Spleen (tissue), 11 donors: Measurements from ENCODE around the gene USH1G. TPM values are rescaled to one million over a fixed set of nuclear protein-coding genes. Genes with fewer than 3 reads are reported as not detected.
"Not testable (repeated sequence)": the region's sequence is repeated elsewhere in the genome, so short reads cannot be mapped to it uniquely, and the experiment has no call there.

Experiments
- DNase-seq: peaks from one replicate; pipeline ENCODE4 v3.0.0-alpha.2; 2020
- H3K27ac ChIP-seq, 8 donors: fragments of 200-600 bp; sonication (generic) in 7 of 8; 1 replicate in 4 of 8; 2 replicates in 4 of 8; pipeline versions ENCODE4 v1.5.0 to v1.8.0; 2016 to 2021; ENCODE audit warnings: inconsistent platforms in 4 of 8, mild to moderate bottlenecking in 4 of 8, moderate library complexity in 1 of 8
- H3K27me3 ChIP-seq, 7 donors: fragments of 200-600 bp; sonication (generic) in 6 of 7; replicated peaks in 1 of 7; 1 replicate in 4 of 7; 2 replicates in 3 of 7; pipeline versions ENCODE4 v1.5.0 to v1.8.0; 2016 to 2021; ENCODE audit warnings: inconsistent platforms in 3 of 7, mild to moderate bottlenecking in 1 of 7
- H3K36me3 ChIP-seq, 6 donors: fragments of 200-600 bp; sonication (generic) in 5 of 6; 1 replicate in 4 of 6; 2 replicates in 2 of 6; pipeline versions ENCODE4 v1.5.0 to v1.8.0; 2016 to 2021; ENCODE audit warnings: inconsistent platforms in 2 of 6
- H3K4me1 ChIP-seq, 6 donors: fragments of 200-600 bp; sonication (generic) in 5 of 6; 1 replicate in 3 of 6; 2 replicates in 3 of 6; pipeline versions ENCODE4 v1.5.0 to v1.8.0; 2016 to 2021; ENCODE audit warnings: inconsistent platforms in 3 of 6
- H3K4me3 ChIP-seq, 8 donors: fragments of 200-600 bp; sonication (generic) in 7 of 8; 1 replicate in 4 of 8; 2 replicates in 4 of 8; pipeline versions ENCODE4 v1.5.0 to v1.8.0; 2016 to 2021; ENCODE audit warnings: inconsistent platforms in 4 of 8, mild to moderate bottlenecking in 4 of 8, moderate library complexity in 2 of 8
- H3K9me3 ChIP-seq, 8 donors: fragments of 200-600 bp; sonication (generic) in 7 of 8; 1 replicate in 4 of 8; 2 replicates in 4 of 8; pipeline versions ENCODE4 v1.5.0 to v1.8.0; 2016 to 2021; ENCODE audit warnings: inconsistent platforms in 4 of 8
- CTCF ChIP-seq, 11 experiments: fragments of 200-600 bp in 7 of 11; fragments of 450-650 bp in 4 of 11; sonication (generic) in 4 of 11; IDR thresholded peaks in 8 of 11; conservative IDR thresholded peaks in 3 of 11; 1 replicate in 7 of 11; 2 replicates in 4 of 11; pipeline versions ENCODE4 v1.4.0 to v1.8.0; 2016 to 2021; ENCODE audit warnings: antibody characterized with exemption in 11 of 11, inconsistent platforms in 4 of 11, mild to moderate bottlenecking in 1 of 11
- POLR2A ChIP-seq, 3 donors: fragments of 450-650 bp; IDR thresholded peaks; one replicate each; pipeline ENCODE4 v1.5.1; 2017; ENCODE audit warnings: antibody characterized with exemption in 3 of 3, mild to moderate bottlenecking in 1 of 3
- POLR2AphosphoS5 ChIP-seq, 3 donors: sonication (generic); formaldehyde crosslinking; IDR thresholded peaks; one replicate each; pipeline ENCODE4 v1.5.1; 2017; ENCODE audit warnings: antibody characterized with exemption in 3 of 3
- WGBS, 5 donors: extraction: QIAGEN DNeasy Blood & Tissue Kit in 3 of 5; methylation state at CpG; one replicate each; pipeline versions ENCODE4 v1.1.5 to v1.1.7; 2013 to 2018; 5-methylcytosine and 5-hydroxymethylcytosine counted together
- intact Hi-C: fragments of 100-400 bp; cut with DNase I; formaldehyde crosslinking; loops from one replicate; pipeline ENCODE4 v1.15.0; 2023; ENCODE audit warnings: low total_unique reads
- polyA plus RNA-seq, 3 donors: library from polyadenylated mRNA; stranded (reverse); fragments of 200-250 nt; gene quantifications; one replicate each; pipeline ENCODE4 v1.2.1, GENCODE V29; 2013
- total RNA-seq, 7 donors: library from RNA; depleted of rRNA in 3 of 7; stranded (reverse); fragments of >200 nt in 3 of 7; fragmentation: NEBNext Ultra II Directional in 4 of 7; extraction: Animal tissue kit (Norgen Biotek cat#: 25700) in 4 of 7; gene quantifications; one replicate each; pipeline versions ENCODE4 v1.1.0 to v1.2.1, GENCODE V29; 2016 to 2021
- donor health status: healthy with polysubstance abuse.
- donor health status: DM: no; HTN: no; CAD: no; lungs with moderate emphysema.
- donor health status: DM: no; HTN: no; CAD: no.
- donor health status: Bipolar disorder and iron deficiency.
- donor health status: healthy.
- donor health status: DM: no; HTN: no; CAD: no.
- donor health status: DM: yes; HTN: yes; CAD: no.

The USH1G gene
- total and polyA plus RNA-seq, 10 donors = not detected

DNA sequence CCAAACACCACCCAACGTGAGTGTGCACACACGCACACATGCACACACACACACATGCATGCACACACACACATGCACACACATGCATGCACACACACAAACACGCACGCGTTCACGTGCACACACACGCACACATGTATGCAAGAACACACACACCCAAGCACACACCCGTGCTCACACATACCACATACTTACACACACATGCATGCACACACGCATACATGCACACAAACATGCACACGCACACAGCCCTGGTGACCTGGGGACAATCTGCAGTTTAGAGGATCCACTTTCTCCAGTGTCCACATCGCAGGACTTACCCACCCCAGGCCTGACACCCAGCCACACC, 6.2 kb downstream of the USH1G start:
- no peak overlapping the region for H3K27ac ChIP-seq
- H3K4me1 ChIP-seq = peaks cover 0 to 13% (median 0%) of the 10 kb centered on the region in 6 donors
- no peak overlapping the region for H3K4me3 ChIP-seq
- no peaks in the 10 kb centered on the region for H3K9me3 ChIP-seq
- intact Hi-C loops = no loop called here
- no peaks in the 10 kb centered on the region for H3K36me3 ChIP-seq
- DNase-seq = no peak
- 88 to 93% (median 91%) methylated on average over 11 of the region's 11 CpGs for WGBS, 5 donors
- TF ChIP-seq CTCF (IDR thresholded peaks at IDR 0.05 in 8 of 11, conservative IDR thresholded peaks at IDR 0.05 in 3 of 11) (no peak), POLR2A (IDR thresholded peaks at IDR 0.05) (no peak)
- H3K27me3 ChIP-seq = peaks cover 0 to 72% (median 26%) of the 10 kb centered on the region in 7 donors

GRCh38 chr17:74916136-74916850, 6.8 kb downstream of the USH1G start:
- H3K27ac ChIP-seq = no peak overlapping the region
- no peak for DNase-seq
- H3K4me3 ChIP-seq = no peak overlapping the region
- WGBS, 5 donors = 86 to 89% (median 88%) methylated on average over 9 to 13 of the region's 13 CpGs
- peaks cover 0 to 67% (median 21%) of the 10 kb centered on the region in 7 donors for H3K27me3 ChIP-seq
- no peaks in the 10 kb centered on the region for H3K9me3 ChIP-seq
- H3K4me1 ChIP-seq = peaks cover 0 to 13% (median 0%) of the 10 kb centered on the region in 6 donors
- TF ChIP-seq CTCF (IDR thresholded peaks at IDR 0.05 in 8 of 11, conservative IDR thresholded peaks at IDR 0.05 in 3 of 11) (no peak), POLR2AphosphoS5 (IDR thresholded peaks at IDR 0.05) (no peak), POLR2A (IDR thresholded peaks at IDR 0.05) (no peak)
- intact Hi-C loops = no loop called here
- H3K36me3 ChIP-seq = no peaks in the 10 kb centered on the region

DNA sequence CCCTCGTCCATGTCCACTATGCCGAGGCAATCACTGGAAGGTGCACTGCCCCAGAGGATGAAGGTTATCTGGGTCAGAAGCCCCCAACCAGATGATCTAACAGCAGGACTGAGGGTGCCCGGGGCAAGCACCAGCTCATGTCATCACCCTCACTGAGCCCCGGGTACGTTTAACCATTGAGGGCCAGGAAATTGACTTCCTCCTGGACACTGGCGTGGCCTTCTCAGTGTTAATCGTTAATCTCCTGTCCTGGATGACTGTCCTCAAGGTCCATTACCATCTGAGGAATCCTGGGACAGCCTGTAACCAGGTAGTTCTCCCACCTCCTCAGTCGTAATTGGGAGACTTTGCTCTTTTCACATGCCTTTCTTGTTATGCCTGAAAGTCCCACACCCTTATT, 11.6 kb downstream of the USH1G start:
- H3K9me3 ChIP-seq, intact Hi-C loops, H3K4me3 ChIP-seq, H3K27ac ChIP-seq, DNase-seq, H3K4me1 ChIP-seq, H3K36me3 ChIP-seq: not testable (repeated sequence)
- H3K27me3 ChIP-seq = peaks cover 0 to 25% (median 0%) of the 10 kb centered on the region in 7 donors
- 55 to 81% (median 71%) methylated on average over 8 of the region's 8 CpGs for WGBS, 5 donors

- H3K27me3 ChIP-seq = peaks cover 0 to 25% (median 0%) of the 10 kb centered on the region in 7 donors
- intact Hi-C loops, H3K4me1 ChIP-seq, H3K36me3 ChIP-seq, H3K4me3 ChIP-seq, H3K9me3 ChIP-seq, DNase-seq, H3K27ac ChIP-seq: not testable (repeated sequence)
- WGBS, 5 donors = 68 to 78% (median 75%) methylated on average over 4 of the region's 4 CpGs
Measured at GRCh38 chr17:74909097-74909496, 14.0 kb downstream of the USH1G start.

DNA sequence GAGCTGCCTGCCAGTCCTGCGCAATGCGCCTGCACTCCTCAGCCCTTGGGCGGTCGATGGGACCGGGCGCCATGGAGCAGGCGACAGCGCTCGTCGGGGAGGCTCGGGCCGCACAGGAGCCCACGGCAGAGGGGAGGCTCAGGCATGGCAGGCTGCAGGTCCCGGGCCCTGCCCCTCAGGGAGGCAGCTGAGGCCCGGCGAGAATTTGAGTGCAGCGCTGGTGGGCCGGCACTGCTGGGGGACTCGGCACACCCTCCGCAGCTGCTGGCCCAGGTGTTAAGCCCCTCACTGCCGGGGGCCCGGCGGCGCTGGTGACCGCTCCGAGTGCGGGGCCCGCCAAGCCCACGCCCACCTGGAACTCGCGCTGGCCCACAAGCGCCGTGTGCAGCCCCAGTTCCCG, 16.0 kb downstream of the USH1G start:
- no peak for DNase-seq
- no peak overlapping the region for H3K27ac ChIP-seq
- intact Hi-C loops = no loop called here

DNA sequence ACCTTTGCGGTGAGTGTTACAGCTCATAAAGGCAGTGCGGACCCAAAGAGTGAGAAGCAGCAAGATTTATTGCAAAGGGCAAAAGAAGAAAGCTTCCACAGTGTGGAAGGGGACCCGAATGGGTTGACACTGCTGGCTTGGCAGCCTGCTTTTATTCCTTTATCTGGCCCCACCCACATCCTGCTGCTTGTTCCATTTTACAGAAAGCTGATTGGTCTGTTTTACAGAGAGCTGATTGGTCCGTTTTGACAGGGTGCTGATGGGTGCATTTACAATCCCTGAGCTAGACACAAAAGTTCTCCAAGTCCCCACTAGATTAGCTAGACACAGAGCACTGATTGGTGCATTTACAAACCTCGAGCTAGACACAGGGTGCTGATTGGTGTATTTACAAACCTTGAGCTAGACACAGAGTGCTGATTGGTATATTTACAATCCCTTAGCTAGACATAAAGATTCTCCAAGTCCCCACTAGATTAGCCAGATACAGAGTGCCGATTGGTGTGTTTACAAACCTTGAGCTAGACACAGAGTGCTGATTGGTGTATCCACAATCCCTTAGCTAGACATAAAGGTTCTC, 16.8 kb downstream of the USH1G start:
- intact Hi-C loops = not testable (repeated sequence)

More for the DNA sequence above, 16.0 kb downstream of the USH1G start:
- TF ChIP-seq CTCF (IDR thresholded peaks at IDR 0.05 in 8 of 11, conservative IDR thresholded peaks at IDR 0.05 in 3 of 11) (no peak), POLR2AphosphoS5 (IDR thresholded peaks at IDR 0.05) (no peak), POLR2A (IDR thresholded peaks at IDR 0.05) (no peak)
- Histone ChIP-seq H3K36me3 (no peaks in the 10 kb centered on the region), H3K27me3 (peaks cover 0 to 44% (median 5%) of the 10 kb centered on the region in 7 donors), H3K9me3 (no peaks in the 10 kb centered on the region), H3K4me3 (no peak overlapping the region), H3K4me1 (no peaks in the 10 kb centered on the region)
- WGBS, 5 donors = 94 to 100% (median 97%) methylated on average over 3 to 34 of the region's 34 CpGs

More for the DNA sequence above, 16.8 kb downstream of the USH1G start:
- H3K9me3 ChIP-seq, H3K4me3 ChIP-seq, H3K27ac ChIP-seq, H3K36me3 ChIP-seq, DNase-seq, H3K4me1 ChIP-seq: not testable (repeated sequence)
- 65 to 81% (median 70%) methylated on average over 6 of the region's 6 CpGs for WGBS, 5 donors
- peaks cover 0 to 51% (median 5%) of the 10 kb centered on the region in 7 donors for H3K27me3 ChIP-seq
